PC-3 (cell line): Measurements from ENCODE around the gene SYNJ1. TPM values are rescaled to one million over a fixed set of nuclear protein-coding genes. Genes with fewer than 3 reads are reported as not detected.

Experiments used
- ATAC-seq: fragments of 200-7000 bp; cut with Tn5 transposase; 2 replicates; pipeline ENCODE4 v1.9.1; 2020; ENCODE audit warnings: mild to moderate bottlenecking, moderate library complexity
- BruUV-seq: library from RNA; stranded (reverse); fragments of 400-500 nt; replicated peaks from 2 replicates; lab custom pipeline; 2021; lab: Mats Ljungman, UMichigan
- CTCF ChIA-PET: fragments of 300-600 bp; sonication (Branson Sonifier 250); formaldehyde crosslinking; loops from one replicate; lab custom pipeline; 2022; ENCODE audit warnings: antibody characterized with exemption; lab: Charles Lee
- POLR2A ChIA-PET: fragments of 300-600 bp; sonication (Branson Sonifier 250); formaldehyde crosslinking; loops from one replicate; lab custom pipeline; 2022; ENCODE audit warnings: antibody characterized with exemption; ENCODE audit not compliant: unreplicated experiment; lab: Charles Lee
- DNase-seq: peaks from one replicate; pipeline ENCODE4 v3.0.0-alpha.2; 2015
- H2AFZ ChIP-seq: fragments of 300-600 bp; sonication (generic); 2 replicates; pipeline ENCODE4 v1.6.0; 2016; ENCODE audit warnings: antibody characterized with exemption, low read length
- H3F3A ChIP-seq: fragments of 300-600 bp; sonication (generic); one replicate; pipeline ENCODE4 v1.6.0; 2017; ENCODE audit warnings: antibody characterized with exemption, low read length, control low read depth, mild to moderate bottlenecking; ENCODE audit not compliant: unreplicated experiment
- H3K27ac ChIP-seq: fragments of 300-600 bp; sonication (generic); 2 replicates; pipeline ENCODE4 v1.5.1; 2016; ENCODE audit warnings: mild to moderate bottlenecking, low read length
- H3K27me3 ChIP-seq: fragments of 300-600 bp; sonication (generic); 2 replicates; pipeline ENCODE4 v1.6.1; 2016; ENCODE audit warnings: low read length, mixed read lengths
- H3K36me3 ChIP-seq: fragments of 300-600 bp; sonication (generic); 2 replicates; pipeline ENCODE4 v1.6.1; 2016; ENCODE audit warnings: low read depth, mixed run types, low read length, mixed read lengths
- H3K4me1 ChIP-seq: fragments of 300-600 bp; sonication (generic); 2 replicates; pipeline ENCODE4 v1.5.1; 2016; ENCODE audit warnings: low read length; ENCODE audit not compliant: insufficient read depth
- H3K4me2 ChIP-seq: fragments of 300-600 bp; sonication (generic); 2 replicates; pipeline ENCODE4 v1.6.0; 2016; ENCODE audit warnings: low read length
- H3K4me3 ChIP-seq: fragments of 300-600 bp; sonication (generic); 2 replicates; pipeline ENCODE4 v1.5.1; 2016; ENCODE audit warnings: mild to moderate bottlenecking, low read length, mixed read lengths
- H3K79me2 ChIP-seq: fragments of 300-600 bp; sonication (generic); 2 replicates; pipeline ENCODE4 v1.6.1; 2017; ENCODE audit warnings: low read length, mixed read lengths
- H3K9ac ChIP-seq: fragments of 300-600 bp; sonication (generic); 2 replicates; pipeline ENCODE4 v1.6.0; 2016; ENCODE audit warnings: mild to moderate bottlenecking, low read length
- H3K9me2 ChIP-seq: fragments of 300-600 bp; sonication (generic); replicated peaks from 2 replicates; pipeline ENCODE4 v1.6.1; 2016; ENCODE audit warnings: mixed run types, low read length, mixed read lengths
- H3K9me3 ChIP-seq: fragments of 300-600 bp; sonication (generic); 2 replicates; pipeline ENCODE4 v1.6.1; 2016; ENCODE audit warnings: low read length, mixed read lengths
- H4K20me1 ChIP-seq: fragments of 300-600 bp; sonication (generic); 2 replicates; pipeline ENCODE4 v1.6.1; 2016; ENCODE audit warnings: low read length, mixed read lengths
- CTCF ChIP-seq: fragments of 300-600 bp; sonication (generic); conservative IDR thresholded peaks from 2 replicates; pipeline ENCODE4 v1.5.1; 2017; ENCODE audit warnings: antibody characterized with exemption, low read depth, mild to moderate bottlenecking, low read length
- EZH2 ChIP-seq: fragments of 300-600 bp; sonication (generic); IDR thresholded peaks from one replicate; pipeline ENCODE4 v1.6.1; 2017; ENCODE audit warnings: antibody characterized with exemption, mild to moderate bottlenecking, low read length; ENCODE audit not compliant: unreplicated experiment
- EZH2phosphoT487 ChIP-seq: fragments of 300-600 bp; sonication (generic); IDR thresholded peaks from 2 replicates; pipeline ENCODE4 v1.6.1; 2018; ENCODE audit warnings: mild to moderate bottlenecking, antibody characterized with exemption, low read length, borderline replicate concordance
- intact Hi-C: fragments of 100-400 bp; cut with micrococcal nuclease; formaldehyde crosslinking; loops from 2 replicates; pipeline ENCODE4 v1.9.0; 2023
- total RNA-seq: library from RNA; depleted of rRNA; stranded (reverse); fragments of >200 nt; gene quantifications from 2 replicates; pipeline ENCODE4 v1.2.3, GENCODE V29; 2014

SYNJ1 gene
- total RNA-seq, 1 experiment from 2014 or later, result 7.0 TPM

GRCh38 chr21:32645261-32646182 lies 82.3 kb downstream of the SYNJ1 start:
- no peaks in the 10 kb centered on the region for H3F3A ChIP-seq
- H3K36me3 ChIP-seq, result peaks cover 7% of the 10 kb centered on the region; the same call in 1 of the 2 replicates
- BruUV-seq, result no TSS peak
- no peaks in the 10 kb centered on the region for H3K9me2 ChIP-seq
- DNase-seq, result no peak
- H3K4me2 ChIP-seq, result no peak overlapping the region
- H3K4me3 ChIP-seq, result no peak overlapping the region
- H4K20me1 ChIP-seq, result no peaks in the 10 kb centered on the region
- POLR2A ChIA-PET, result no interaction called here
- no peak overlapping the region for H3K27ac ChIP-seq
- intact Hi-C loops, result no loop called here
- no peak overlapping the region for H3K9ac ChIP-seq
- no peaks in the 10 kb centered on the region for H3K79me2 ChIP-seq
- CTCF ChIA-PET, result no interaction called here
- no peak overlapping the region for H2AFZ ChIP-seq
- no peaks in the 10 kb centered on the region for H3K4me1 ChIP-seq
- ATAC-seq, result no peak
- TF ChIP-seq EZH2phosphoT487 (no peak), EZH2 (no peak), CTCF (no peak)
- no peaks in the 10 kb centered on the region for H3K9me3 ChIP-seq
- H3K27me3 ChIP-seq, result no peaks in the 10 kb centered on the region

GRCh38 chr21:32641710-32642698 lies 85.8 kb downstream of the SYNJ1 start:
- ATAC-seq (no peak), DNase-seq (no peak)
- Histone ChIP-seq H4K20me1 (no peaks in the 10 kb centered on the region), H3F3A (no peaks in the 10 kb centered on the region), H3K9me2 (no peaks in the 10 kb centered on the region), H3K27me3 (no peaks in the 10 kb centered on the region), H3K79me2 (no peaks in the 10 kb centered on the region), H3K36me3 (peaks cover 7% of the 10 kb centered on the region; the same call in 1 of the 2 replicates), H3K4me3 (no peak overlapping the region), H3K4me1 (no peaks in the 10 kb centered on the region), H3K4me2 (no peak overlapping the region), H3K27ac (no peak overlapping the region), H3K9ac (no peak overlapping the region), H2AFZ (no peak overlapping the region), H3K9me3 (no peaks in the 10 kb centered on the region)
- POLR2A ChIA-PET, result no interaction called here
- intact Hi-C loops, result no loop called here
- CTCF ChIA-PET, result no interaction called here
- no TSS peak for BruUV-seq
- TF ChIP-seq CTCF (no peak), EZH2phosphoT487 (no peak), EZH2 (no peak)
